MM.1S (cell line): ENCODE results near the gene LAMC1.
A peak's percentile ranks its signal among the peaks of the same experiment; 100 is the strongest.

ENCODE experiments used
- DNase-seq: peaks from one replicate; pipeline ENCODE4 v3.0.0-alpha.2; 2015
- H2AFZ ChIP-seq: fragments of 300-600 bp; sonication (generic); 2 replicates; pipeline ENCODE4 v1.6.0; 2016; ENCODE audit warnings: antibody characterized with exemption, low read length
- H3F3A ChIP-seq: fragments of 300-600 bp; sonication (generic); 2 replicates; pipeline ENCODE4 v1.6.1; 2016; ENCODE audit warnings: mild to moderate bottlenecking, antibody characterized with exemption, low read length, moderate library complexity, mixed read lengths; ENCODE audit not compliant: insufficient read depth
- H3K27ac ChIP-seq: fragments of 300-600 bp; sonication (generic); 2 replicates; pipeline ENCODE4 v1.5.1; 2016; ENCODE audit warnings: mild to moderate bottlenecking, low read length
- H3K27me3 ChIP-seq: fragments of 300-600 bp; sonication (generic); replicated peaks from 2 replicates; pipeline ENCODE4 v1.6.0; 2016; ENCODE audit warnings: low read length; ENCODE audit not compliant: insufficient read depth
- H3K36me3 ChIP-seq: fragments of 300-600 bp; sonication (generic); replicated peaks from 2 replicates; pipeline ENCODE4 v1.6.1; 2016; ENCODE audit warnings: mild to moderate bottlenecking, low read length, mixed read lengths; ENCODE audit not compliant: insufficient read depth
- H3K4me1 ChIP-seq: fragments of 300-600 bp; sonication (generic); 2 replicates; pipeline ENCODE4 v1.6.1; 2016; ENCODE audit warnings: low read length, mixed read lengths
- H3K4me2 ChIP-seq: fragments of 300-600 bp; sonication (generic); 2 replicates; pipeline ENCODE4 v1.6.0; 2016; ENCODE audit warnings: low read depth, low read length
- H3K4me3 ChIP-seq: fragments of 300-600 bp; sonication (generic); 2 replicates; pipeline ENCODE4 v1.5.1; 2016; ENCODE audit warnings: low read length, mixed read lengths
- H3K79me2 ChIP-seq: fragments of 300-600 bp; sonication (generic); 2 replicates; pipeline ENCODE4 v1.6.1; 2016; ENCODE audit warnings: mixed run types, low read length, mixed read lengths
- H3K9ac ChIP-seq: fragments of 300-600 bp; sonication (generic); 2 replicates; pipeline ENCODE4 v1.6.1; 2016; ENCODE audit warnings: low read length, mixed read lengths
- H3K9me2 ChIP-seq: fragments of 300-600 bp; sonication (generic); replicated peaks from 2 replicates; pipeline ENCODE4 v1.6.1; 2016; ENCODE audit warnings: mild to moderate bottlenecking, low read length, mixed read lengths; ENCODE audit not compliant: insufficient read depth
- H3K9me3 ChIP-seq: fragments of 300-600 bp; sonication (generic); replicated peaks from 2 replicates; pipeline ENCODE4 v1.6.1; 2016; ENCODE audit warnings: mild to moderate bottlenecking, low read length, mixed read lengths; ENCODE audit not compliant: insufficient read depth
- H4K20me1 ChIP-seq: fragments of 300-600 bp; sonication (generic); 2 replicates; pipeline ENCODE4 v1.6.1; 2016; ENCODE audit warnings: mild to moderate bottlenecking, low read length, moderate library complexity, mixed read lengths; ENCODE audit not compliant: insufficient read depth
- EZH2 ChIP-seq: fragments of 300-600 bp; sonication (generic); optimal IDR thresholded peaks from 2 replicates; pipeline ENCODE3; 2017; ENCODE audit warnings: low read depth, mild to moderate bottlenecking, antibody characterized with exemption, low read length, mixed read lengths
- EZH2phosphoT487 ChIP-seq: fragments of 300-600 bp; sonication (generic); IDR thresholded peaks from 2 replicates; pipeline ENCODE4 v1.6.1; 2018; ENCODE audit warnings: antibody characterized with exemption, low read length
- TF ChIP-seq, protein P1 (sequence below): fragments of 300-600 bp; sonication (generic); IDR thresholded peaks from 2 replicates; pipeline ENCODE4 v1.5.1; 2016; ENCODE audit warnings: antibody characterized with exemption, low read length, mixed read lengths

LAMC1 gene

DNA sequence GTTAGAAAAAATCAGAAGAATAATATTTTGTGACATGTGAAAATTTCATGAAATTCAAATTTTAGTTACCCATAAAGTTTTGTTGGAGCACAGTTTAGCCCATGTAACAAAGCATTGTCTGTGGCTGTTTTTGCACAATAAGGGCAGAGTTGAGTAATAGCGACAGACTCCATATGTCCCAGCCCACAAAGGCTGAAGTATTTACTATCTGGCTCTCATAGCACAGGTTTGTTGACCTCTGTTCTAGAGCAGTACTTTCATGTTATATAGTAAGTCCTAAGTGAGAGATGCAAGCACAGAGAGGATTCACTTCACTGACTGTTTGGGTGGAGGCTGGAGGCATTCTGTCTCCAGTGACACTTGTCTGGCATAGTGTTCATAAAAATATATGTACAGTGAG is 6.8 kb downstream of the LAMC1 start:
- Histone ChIP-seq H3K9me2 (no peaks in the 10 kb centered on the region), H3K27me3 (peaks cover 54% of the 10 kb centered on the region), H3K9ac (no peak overlapping the region), H3K4me1 (peaks cover 25% of the 10 kb centered on the region), H3K4me3 (no peak overlapping the region), H3K27ac (no peak overlapping the region), H3K4me2 (no peak overlapping the region), H3K36me3 (no peaks in the 10 kb centered on the region), H2AFZ (no peak overlapping the region), H3K9me3 (no peaks in the 10 kb centered on the region), H3K79me2 (no peaks in the 10 kb centered on the region), H4K20me1 (no peaks in the 10 kb centered on the region), H3F3A (peaks cover 11% of the 10 kb centered on the region)
- no peak for TF ChIP-seq EZH2
- TF ChIP-seq, protein P1, sequence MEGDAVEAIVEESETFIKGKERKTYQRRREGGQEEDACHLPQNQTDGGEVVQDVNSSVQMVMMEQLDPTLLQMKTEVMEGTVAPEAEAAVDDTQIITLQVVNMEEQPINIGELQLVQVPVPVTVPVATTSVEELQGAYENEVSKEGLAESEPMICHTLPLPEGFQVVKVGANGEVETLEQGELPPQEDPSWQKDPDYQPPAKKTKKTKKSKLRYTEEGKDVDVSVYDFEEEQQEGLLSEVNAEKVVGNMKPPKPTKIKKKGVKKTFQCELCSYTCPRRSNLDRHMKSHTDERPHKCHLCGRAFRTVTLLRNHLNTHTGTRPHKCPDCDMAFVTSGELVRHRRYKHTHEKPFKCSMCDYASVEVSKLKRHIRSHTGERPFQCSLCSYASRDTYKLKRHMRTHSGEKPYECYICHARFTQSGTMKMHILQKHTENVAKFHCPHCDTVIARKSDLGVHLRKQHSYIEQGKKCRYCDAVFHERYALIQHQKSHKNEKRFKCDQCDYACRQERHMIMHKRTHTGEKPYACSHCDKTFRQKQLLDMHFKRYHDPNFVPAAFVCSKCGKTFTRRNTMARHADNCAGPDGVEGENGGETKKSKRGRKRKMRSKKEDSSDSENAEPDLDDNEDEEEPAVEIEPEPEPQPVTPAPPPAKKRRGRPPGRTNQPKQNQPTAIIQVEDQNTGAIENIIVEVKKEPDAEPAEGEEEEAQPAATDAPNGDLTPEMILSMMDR: no peak
- no peak for TF ChIP-seq EZH2phosphoT487
- no peak for DNase-seq

DNA sequence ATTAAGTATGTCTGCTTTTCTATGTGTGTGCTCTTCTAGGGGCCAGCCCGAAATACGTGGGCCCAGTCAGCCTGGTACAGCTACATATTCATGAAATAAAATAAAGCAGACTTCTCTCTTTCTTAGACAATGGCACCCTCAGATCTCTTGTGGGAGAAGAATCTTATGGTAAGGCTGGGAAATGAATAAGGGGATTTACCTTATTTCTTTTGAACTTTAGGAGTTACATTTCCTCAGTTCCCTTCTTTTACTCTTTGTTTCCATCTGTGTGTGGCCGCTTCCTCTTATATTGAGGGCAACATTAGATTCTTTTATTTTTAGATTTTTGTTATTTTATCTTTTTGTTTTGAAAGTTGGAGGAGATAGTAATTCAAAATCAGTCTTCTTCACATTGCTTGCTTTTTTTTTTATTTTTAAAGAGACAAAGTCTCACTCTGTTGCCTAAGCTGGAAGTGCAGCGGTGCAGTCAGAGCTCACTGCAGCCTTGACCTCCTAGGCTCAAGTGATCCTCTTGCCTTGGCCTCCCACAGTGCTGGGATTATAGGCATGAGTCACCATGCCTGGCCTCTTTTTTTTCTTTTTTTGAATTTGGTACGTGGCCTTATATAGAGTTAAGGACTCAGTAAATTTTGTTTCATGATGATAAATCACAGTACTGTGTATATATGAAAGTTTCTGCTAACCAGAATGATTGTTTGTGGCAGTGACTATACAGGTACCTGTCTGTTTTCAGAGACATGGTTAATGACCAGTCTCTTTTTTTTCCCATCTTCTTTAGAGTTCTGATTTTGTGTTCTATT is 9.1 kb downstream of the LAMC1 start:
- Histone ChIP-seq H3K9me3 (no peaks in the 10 kb centered on the region), H3K27me3 (peaks cover 32% of the 10 kb centered on the region), H3K9ac (no peak overlapping the region), H3K4me1 (peaks cover 24% of the 10 kb centered on the region), H4K20me1 (no peaks in the 10 kb centered on the region), H3F3A (peaks cover 11% of the 10 kb centered on the region), H3K4me2 (no peak overlapping the region), H3K4me3 (no peak overlapping the region), H3K79me2 (no peaks in the 10 kb centered on the region), H3K9me2 (no peaks in the 10 kb centered on the region), H2AFZ (no peak overlapping the region), H3K27ac (no peak overlapping the region), H3K36me3 (no peaks in the 10 kb centered on the region)
- TF ChIP-seq EZH2phosphoT487 (no peak), EZH2 (no peak)
- TF ChIP-seq, protein P1: no peak
- no peak for DNase-seq

DNA sequence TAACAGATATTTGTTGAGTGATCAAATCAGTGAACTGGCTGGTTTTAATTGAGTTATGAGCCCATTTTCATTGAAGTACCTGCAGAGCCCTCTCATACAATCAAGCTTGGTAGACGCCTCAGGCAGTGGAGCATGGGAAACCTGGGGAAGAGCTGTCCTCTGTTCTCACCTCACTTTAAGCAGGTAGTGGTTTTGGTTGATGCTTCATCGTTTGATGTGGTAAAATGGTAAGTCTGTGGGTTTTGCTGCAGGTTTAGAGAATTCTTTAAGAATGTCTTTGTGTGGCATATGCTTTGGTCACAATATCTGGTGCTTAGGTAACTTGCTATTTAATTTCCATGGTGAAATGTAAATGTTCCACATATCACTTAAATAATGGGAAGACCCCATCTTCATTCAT is 10.0 kb downstream of the LAMC1 start:
- DNase-seq: peak; percentile 96
- no peaks in the 10 kb centered on the region for H3K9me2 ChIP-seq
- peaks cover 15% of the 10 kb centered on the region for H3K4me1 ChIP-seq
- 0 out of 2 replicates have a peak overlapping the region, but pooled peaks have one; percentile 3 for H3K4me2 ChIP-seq
- no peaks in the 10 kb centered on the region for H3K79me2 ChIP-seq
- no peak overlapping the region for H3K9ac ChIP-seq
- no peak overlapping the region for H3K27ac ChIP-seq
- no peaks in the 10 kb centered on the region for H4K20me1 ChIP-seq
- H3K36me3 ChIP-seq: no peaks in the 10 kb centered on the region
- TF ChIP-seq, protein P1: no peak
- TF ChIP-seq EZH2phosphoT487 (no peak), EZH2 (no peak)
- no peaks in the 10 kb centered on the region for H3K9me3 ChIP-seq
- H3K27me3 ChIP-seq: peaks cover 27% of the 10 kb centered on the region
- H2AFZ ChIP-seq: no peak overlapping the region
- H3K4me3 ChIP-seq: no peak overlapping the region
- H3F3A ChIP-seq: peaks cover 11% of the 10 kb centered on the region
